Frontal cortex (tissue), 1 donor: ENCODE results near the gene NUP50. TPM values are rescaled to one million over a fixed set of nuclear protein-coding genes. Genes with fewer than 3 reads are reported as not detected.

Experiments
- small RNA-seq: library from RNA; depleted of rRNA; stranded (forward); fragments of <200 nt; gene quantifications from one replicate; pipeline ENCODE3, GENCODE V24; 2014
- total RNA-seq: library from RNA; depleted of rRNA; stranded (reverse); fragments of >200 nt; gene quantifications from one replicate; pipeline ENCODE4 v1.2.3, GENCODE V29; 2014

NUP50 gene
- total RNA-seq, 1 donor from 2014 or later = 56.3 TPM

Small RNA genes lying within 50 kb of the gene (small RNA-seq; reads per million reads assigned to genes)
- gene MIR1249 = 1.2 reads per million, percentile 71 among the genes with 10 or more reads in this experiment

Other genes starting within 250 kb of the NUP50 start
- 8.6 TPM for gene PHF21B, start 153.9 kb upstream of the NUP50 start, total RNA-seq
- 52.6 TPM for gene KIAA0930, start 77.0 kb downstream of the NUP50 start, total RNA-seq
- not detected for gene UPK3A, start 121.0 kb downstream of the NUP50 start, total RNA-seq
- 14.3 TPM for gene FAM118A, start 146.0 kb downstream of the NUP50 start, total RNA-seq
- not detected for gene SMC1B, start 249.7 kb downstream of the NUP50 start, total RNA-seq
- gene RIBC2, start 249.8 kb downstream of the NUP50 start, total RNA-seq = 0.41 TPM